Mucosa of descending colon (tissue), 3 donors: ENCODE results near the gene CAPN15. TPM values are rescaled to one million over a fixed set of nuclear protein-coding genes. Genes with fewer than 3 reads are reported as not detected.
A peak's percentile ranks its signal among the peaks of the same experiment; 100 is the strongest.

Experiments
- ATAC-seq: fragments of 200-7000 bp; cut with Tn5 transposase; one replicate; pipeline ENCODE4 v1.9.1; 2020; ENCODE audit warnings: mild to moderate bottlenecking, moderate library complexity
- DNase-seq, 3 donors: peaks; one replicate each; pipeline ENCODE4 v3.0.0-alpha.2; 2020
- H3K36me3 ChIP-seq: fragments of 200-600 bp; one replicate; pipeline ENCODE4 v1.8.0; 2021; ENCODE audit warnings: low read depth, mild to moderate bottlenecking
- H3K4me1 ChIP-seq: fragments of 200-600 bp; one replicate; pipeline ENCODE4 v1.8.0; 2021; ENCODE audit warnings: low read depth, mild to moderate bottlenecking
- H3K4me3 ChIP-seq: fragments of 200-600 bp; one replicate; pipeline ENCODE4 v1.8.0; 2021; ENCODE audit warnings: mild to moderate bottlenecking
- H3K9me3 ChIP-seq: fragments of 200-600 bp; one replicate; pipeline ENCODE4 v1.8.0; 2021; ENCODE audit warnings: mild to moderate bottlenecking
- intact Hi-C, 2 donors: fragments of 100-400 bp; cut with DNase I in 1 of 2; cut with micrococcal nuclease in 1 of 2; formaldehyde crosslinking; loops; one replicate each; pipeline versions ENCODE4 v1.11.0 to v1.11.1; 2022; cut with DNase I, micrococcal nuclease
- microRNA-seq: library from miRNA; unstranded; fragments of <30 nt; microRNA quantifications from one replicate; pipeline ENCODE4, GENCODE V29; 2019
- total RNA-seq, 3 donors: library from RNA; stranded (reverse); fragmentation: NEBNext Ultra II Directional in 2 of 3; extraction: Animal tissue kit (Norgen Biotek cat#: 25700) in 2 of 3; gene quantifications; one replicate each; pipeline versions ENCODE4 v1.2.1 to v1.2.4, GENCODE V29; 2021 to 2023
- TF ChIP-seq, protein P1 (sequence below): fragments of 200-600 bp; IDR thresholded peaks from one replicate; pipeline ENCODE4 v1.8.0; 2022; ENCODE audit warnings: antibody characterized with exemption, mild to moderate bottlenecking
- donor health status: DM: no; HTN: no; CAD: no; lungs with moderate emphysema.
- donor health status: DM: no; HTN: no; CAD: no.
- donor health status: DM: no; HTN: yes; CAD: no.

CAPN15 gene
- total RNA-seq, 3 donors from 2014 or later, result 73.5 to 110 (median 109) TPM

GRCh38 chr16:598823-599739 is 71.6 kb downstream of the CAPN15 start:
- H3K4me3 ChIP-seq, result no peak overlapping the region
- ATAC-seq, result peak; percentile 77
- H3K4me1 ChIP-seq, result peaks cover 17% of the 10 kb centered on the region
- intact Hi-C loops, result loop anchor here in 1 of 2 donors (10.0 kb wide), 1 partner anchor 56 kb away; no protein-coding TSS in a partner anchor
- TF ChIP-seq, protein P1, sequence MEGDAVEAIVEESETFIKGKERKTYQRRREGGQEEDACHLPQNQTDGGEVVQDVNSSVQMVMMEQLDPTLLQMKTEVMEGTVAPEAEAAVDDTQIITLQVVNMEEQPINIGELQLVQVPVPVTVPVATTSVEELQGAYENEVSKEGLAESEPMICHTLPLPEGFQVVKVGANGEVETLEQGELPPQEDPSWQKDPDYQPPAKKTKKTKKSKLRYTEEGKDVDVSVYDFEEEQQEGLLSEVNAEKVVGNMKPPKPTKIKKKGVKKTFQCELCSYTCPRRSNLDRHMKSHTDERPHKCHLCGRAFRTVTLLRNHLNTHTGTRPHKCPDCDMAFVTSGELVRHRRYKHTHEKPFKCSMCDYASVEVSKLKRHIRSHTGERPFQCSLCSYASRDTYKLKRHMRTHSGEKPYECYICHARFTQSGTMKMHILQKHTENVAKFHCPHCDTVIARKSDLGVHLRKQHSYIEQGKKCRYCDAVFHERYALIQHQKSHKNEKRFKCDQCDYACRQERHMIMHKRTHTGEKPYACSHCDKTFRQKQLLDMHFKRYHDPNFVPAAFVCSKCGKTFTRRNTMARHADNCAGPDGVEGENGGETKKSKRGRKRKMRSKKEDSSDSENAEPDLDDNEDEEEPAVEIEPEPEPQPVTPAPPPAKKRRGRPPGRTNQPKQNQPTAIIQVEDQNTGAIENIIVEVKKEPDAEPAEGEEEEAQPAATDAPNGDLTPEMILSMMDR, result no peak
- no peaks in the 10 kb centered on the region for H3K36me3 ChIP-seq
- H3K9me3 ChIP-seq, result no peaks in the 10 kb centered on the region
- DNase-seq, result no peak

DNA sequence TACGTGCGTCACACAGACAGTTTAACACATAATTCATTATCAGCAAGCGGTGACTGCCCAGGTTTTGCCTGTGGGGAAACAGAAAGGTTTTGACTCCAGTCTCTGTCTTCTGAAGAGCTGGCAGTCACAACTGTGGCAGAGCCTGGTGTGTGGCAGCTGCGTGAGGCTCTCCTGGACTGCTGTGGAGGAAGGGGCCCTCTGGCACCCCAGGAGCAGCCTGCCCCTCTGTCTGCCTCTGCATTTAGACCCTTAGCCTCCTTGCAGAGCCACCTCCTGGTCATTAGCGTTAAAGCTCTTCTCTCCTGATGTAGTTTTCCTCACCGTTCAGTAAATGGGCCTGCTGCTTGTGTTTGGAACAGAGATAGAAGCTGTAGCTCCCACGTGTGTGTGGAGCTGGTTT is 73.3 kb downstream of the CAPN15 start:
- intact Hi-C loops, result no loop called here
- DNase-seq (no peak), ATAC-seq (no peak)
- no peak overlapping the region for H3K4me3 ChIP-seq
- peaks cover 3% of the 10 kb centered on the region for H3K4me1 ChIP-seq
- no peaks in the 10 kb centered on the region for H3K9me3 ChIP-seq
- H3K36me3 ChIP-seq, result no peaks in the 10 kb centered on the region
- TF ChIP-seq, protein P1, result no peak

DNA sequence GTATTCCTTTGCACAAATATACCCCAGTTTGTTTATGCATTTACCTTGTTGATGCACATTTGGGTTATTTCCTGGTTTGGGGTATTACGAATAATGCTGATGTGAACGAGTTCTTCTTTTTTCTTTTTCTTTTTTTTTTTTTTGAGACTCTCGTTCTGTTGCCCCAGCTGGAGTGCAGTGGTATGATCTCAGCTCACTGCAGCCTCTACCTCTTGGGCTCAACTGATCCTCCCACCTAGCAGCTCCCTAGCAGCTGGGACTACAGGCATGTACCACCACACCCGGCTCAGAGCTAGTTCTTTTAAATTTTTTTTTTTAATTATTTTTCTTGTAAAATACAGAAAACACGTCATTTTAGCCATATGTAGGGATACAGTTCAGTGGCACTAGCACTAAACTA is 76.4 kb downstream of the CAPN15 start:
- Histone ChIP-seq H3K4me3 (no peak overlapping the region), H3K4me1 (no peaks in the 10 kb centered on the region), H3K9me3 (no peaks in the 10 kb centered on the region), H3K36me3 (no peaks in the 10 kb centered on the region)
- DNase-seq (no peak), ATAC-seq (no peak)
- intact Hi-C loops, result no loop called here
- TF ChIP-seq, protein P1, result no peak

Small RNA genes within 50 kb of the gene (microRNA-seq; reads per million reads assigned to microRNA genes)
- gene MIR3176 (10.5 reads per million, percentile 34 among the genes with 10 or more reads in this experiment), gene MIR5587 (not detected)

Other genes with a start within 250 kb of the CAPN15 start
- 1 to 10 TPM; 1.7 to 6.8 (median 1.9) TPM for gene ARHGDIG, start 247.1 kb upstream of the CAPN15 start, total RNA-seq
- 1 to 10 TPM in 2 of 3 donors, under 1 TPM in 1; 0.23 to 2.8 (median 1.3) TPM for gene PDIA2, start 244.5 kb upstream of the CAPN15 start, total RNA-seq
- gene AXIN1, start 175.0 kb upstream of the CAPN15 start, total RNA-seq, result 10 to 100 TPM; 33.0 to 46.3 (median 40.0) TPM
- gene MRPL28, start 157.2 kb upstream of the CAPN15 start, total RNA-seq, result 10 to 100 TPM; 39.7 to 53.8 (median 49.1) TPM
- 100 to 1,000 TPM in 1 of 3 donors, 10 to 100 TPM in 2; 77.3 to 134 (median 95.7) TPM for gene PGAP6, start 145.7 kb upstream of the CAPN15 start, total RNA-seq
- gene NME4, start 130.5 kb upstream of the CAPN15 start, total RNA-seq, result 100 to 1,000 TPM in 1 of 3 donors, 10 to 100 TPM in 2; 24.5 to 125 (median 43.6) TPM
- 10 to 100 TPM; 39.5 to 64.3 (median 56.0) TPM for gene DECR2, start 125.8 kb upstream of the CAPN15 start, total RNA-seq
- 10 to 100 TPM; 22.3 to 45.6 (median 30.7) TPM for gene RAB11FIP3, start 102.1 kb upstream of the CAPN15 start, total RNA-seq
- gene PRR35, start 32.7 kb downstream of the CAPN15 start, total RNA-seq, result not detected
- under 1 TPM; 0.26 to 0.82 (median 0.36) TPM for gene NHLRC4, start 39.3 kb downstream of the CAPN15 start, total RNA-seq
- 10 to 100 TPM; 37.8 to 39.6 (median 38.4) TPM for gene PIGQ, start 42.3 kb downstream of the CAPN15 start, total RNA-seq
- 10 to 100 TPM; 31.2 to 51.0 (median 40.1) TPM for gene RAB40C, start 62.4 kb downstream of the CAPN15 start, total RNA-seq
- gene WFIKKN1, start 103.3 kb downstream of the CAPN15 start, total RNA-seq, result 1 to 10 TPM; 1.1 to 2.2 (median 1.6) TPM
- gene METTL26, start 108.6 kb downstream of the CAPN15 start, total RNA-seq, result 10 to 100 TPM; 40.3 to 52.4 (median 50.0) TPM
- 100 to 1,000 TPM in 2 of 3 donors, 10 to 100 TPM in 1; 76.3 to 116 (median 100) TPM for gene MCRIP2, start 114.1 kb downstream of the CAPN15 start, total RNA-seq
- gene WDR90, start 121.7 kb downstream of the CAPN15 start, total RNA-seq, result 10 to 100 TPM; 35.0 to 54.9 (median 50.2) TPM
- 100 to 1,000 TPM; 124 to 138 (median 127) TPM for gene RHOT2, start 140.4 kb downstream of the CAPN15 start, total RNA-seq
- 1 to 10 TPM; 2.8 to 3.4 (median 3.0) TPM for gene RHBDL1, start 148.0 kb downstream of the CAPN15 start, total RNA-seq
- gene STUB1, start 152.7 kb downstream of the CAPN15 start, total RNA-seq, result 100 to 1,000 TPM in 2 of 3 donors, 10 to 100 TPM in 1; 77.8 to 119 (median 108) TPM
- gene JMJD8, start 156.6 kb downstream of the CAPN15 start, total RNA-seq, result 10 to 100 TPM; 39.5 to 60.5 (median 46.9) TPM
- 10 to 100 TPM in 2 of 3 donors, 1 to 10 TPM in 1; 9.2 to 13.4 (median 10.5) TPM for gene WDR24, start 162.7 kb downstream of the CAPN15 start, total RNA-seq
- 1 to 10 TPM; 1.3 to 2.2 (median 2.1) TPM for gene FBXL16, start 178.1 kb downstream of the CAPN15 start, total RNA-seq
- gene METRN, start 187.4 kb downstream of the CAPN15 start, total RNA-seq, result 10 to 100 TPM; 15.8 to 34.5 (median 22.0) TPM
- 10 to 100 TPM; 36.2 to 39.9 (median 39.8) TPM for gene ANTKMT, start 193.4 kb downstream of the CAPN15 start, total RNA-seq
- under 1 TPM; 0.47 to 0.96 (median 0.80) TPM for gene CCDC78, start 198.7 kb downstream of the CAPN15 start, total RNA-seq
- gene HAGHL, start 199.4 kb downstream of the CAPN15 start, total RNA-seq, result 1 to 10 TPM; 1.9 to 6.6 (median 3.5) TPM
- 10 to 100 TPM; 37.7 to 48.7 (median 47.6) TPM for gene CIAO3, start 213.3 kb downstream of the CAPN15 start, total RNA-seq
- gene MSLN, start 233.0 kb downstream of the CAPN15 start, total RNA-seq, result 1 to 10 TPM; 3.4 to 7.0 (median 4.7) TPM